ENCODE results near the gene IER5L.
A peak's percentile ranks its signal among the peaks of the same experiment; 100 is the strongest.

- TF ChIP-seq POLR2A (IDR thresholded peaks at IDR 0.05; ENCODE audit: low read depth) (peak; percentile 56), CTCF (IDR thresholded peaks at IDR 0.05) (peak in 1 of 3 experiments; percentile 9), EP300 (IDR thresholded peaks at IDR 0.05) (no peak)
Measured at GRCh38 chr9:129202613-129203555, 24.8 kb upstream of the IER5L start.

All from esophagus muscularis mucosa (tissue), 4 donors.